ENCODE results near the gene RAET1G. TPM values are rescaled to one million over a fixed set of nuclear protein-coding genes. Genes with fewer than 3 reads are reported as not detected.
"Not testable (repeated sequence)": the region's sequence is repeated elsewhere in the genome, so short reads cannot be mapped to it uniquely, and the experiment has no call there.

The RAET1G gene
- total and polyA plus RNA-seq, 2 experiments from 2014 or later: 8.9 to 15.8 TPM

DNA sequence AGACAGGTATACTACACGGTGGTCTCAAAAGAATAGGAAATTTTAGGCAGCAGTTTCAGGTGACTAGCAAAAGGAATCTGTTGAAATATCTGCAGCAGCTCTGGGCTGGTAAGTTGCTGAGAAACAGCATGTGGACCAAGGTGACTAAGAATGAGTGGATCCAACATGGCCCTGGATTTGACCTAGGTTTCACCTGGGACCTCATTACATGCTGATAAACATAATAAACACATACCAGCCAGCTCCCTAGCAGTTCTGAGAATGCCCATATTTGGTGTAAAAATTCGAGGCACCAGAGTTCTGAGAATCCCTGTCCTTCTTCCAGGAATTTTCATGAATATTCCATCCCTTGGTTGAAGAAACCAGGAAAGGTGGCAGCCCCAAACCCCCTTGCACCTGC, 30.5 kb upstream of the RAET1G start:
- H4K20me1 ChIP-seq (ENCODE audit: insufficient read depth); H3K9ac ChIP-seq; in situ Hi-C loops (cut with MboI); H3K4me2 ChIP-seq (ENCODE audit: unreplicated experiment); H3K4me1 ChIP-seq (ENCODE audit: insufficient read depth); H3K36me3 ChIP-seq (ENCODE audit: low read depth); H3K9me2 ChIP-seq (ENCODE audit: insufficient read depth); H2AFZ ChIP-seq; H3K27ac ChIP-seq; H3K79me2 ChIP-seq (ENCODE audit: insufficient read depth); H3F3A ChIP-seq (ENCODE audit: insufficient read depth); DNase-seq; H3K9me3 ChIP-seq (ENCODE audit: low read depth); H3K4me3 ChIP-seq: not testable (repeated sequence)
- peaks cover 46% of the 10 kb centered on the region for H3K27me3 ChIP-seq (replicated peaks; ENCODE audit: insufficient read depth)
- 19 to 21% methylated on average over 2 of the region's 2 CpGs for WGBS, 2 experiments (ENCODE audit: low coverage in 1 of 2, low lambda C conversion rate in 2 of 2, missing lambda C conversion rate in 2 of 2)

DNA sequence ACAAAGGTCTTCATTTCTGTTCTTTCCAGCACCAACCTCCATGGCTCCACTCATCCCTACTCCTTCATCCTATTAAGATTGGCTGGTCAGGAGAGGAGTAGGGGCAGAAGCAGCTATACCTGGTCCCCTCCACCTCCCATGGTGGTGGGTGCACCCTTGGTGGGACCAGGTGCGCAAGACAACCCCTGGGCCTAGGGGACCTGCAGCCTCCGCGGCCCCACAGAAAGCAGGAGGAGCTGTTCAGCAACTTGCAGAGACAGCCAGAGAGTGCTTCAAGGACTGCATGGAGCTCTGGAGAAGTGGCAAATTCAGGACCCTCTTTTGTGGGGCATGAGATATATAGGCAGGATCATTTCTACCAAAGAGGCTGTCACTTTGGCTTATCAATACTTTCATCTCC, 28.7 kb upstream of the RAET1G start:
- no peak for TF ChIP-seq EZH2 (IDR thresholded peaks at IDR 0.05; ENCODE audit: insufficient read depth, poor library complexity, severe bottlenecking)
- Histone ChIP-seq H3K4me3 (no peak overlapping the region), H3K27ac (no peak overlapping the region), H2AFZ (no peak overlapping the region), H3K36me3 (ENCODE audit: low read depth) (no peaks in the 10 kb centered on the region), H3F3A (ENCODE audit: insufficient read depth) (no peaks in the 10 kb centered on the region), H3K27me3 (replicated peaks; ENCODE audit: insufficient read depth) (peaks cover 31% of the 10 kb centered on the region), H3K9ac (no peak overlapping the region), H3K4me2 (ENCODE audit: unreplicated experiment) (no peak overlapping the region), H3K9me2 (ENCODE audit: insufficient read depth) (no peaks in the 10 kb centered on the region), H3K79me2 (ENCODE audit: insufficient read depth) (no peaks in the 10 kb centered on the region), H4K20me1 (ENCODE audit: insufficient read depth) (no peaks in the 10 kb centered on the region), H3K4me1 (ENCODE audit: insufficient read depth) (no peaks in the 10 kb centered on the region), H3K9me3 (ENCODE audit: low read depth) (no peaks in the 10 kb centered on the region)
- 96 to 97% methylated on average over 3 of the region's 3 CpGs for WGBS, 2 experiments (ENCODE audit: low coverage in 1 of 2, low lambda C conversion rate in 2 of 2, missing lambda C conversion rate in 2 of 2)
- no peak for DNase-seq
- in situ Hi-C loops (cut with MboI): no loop called here

DNA sequence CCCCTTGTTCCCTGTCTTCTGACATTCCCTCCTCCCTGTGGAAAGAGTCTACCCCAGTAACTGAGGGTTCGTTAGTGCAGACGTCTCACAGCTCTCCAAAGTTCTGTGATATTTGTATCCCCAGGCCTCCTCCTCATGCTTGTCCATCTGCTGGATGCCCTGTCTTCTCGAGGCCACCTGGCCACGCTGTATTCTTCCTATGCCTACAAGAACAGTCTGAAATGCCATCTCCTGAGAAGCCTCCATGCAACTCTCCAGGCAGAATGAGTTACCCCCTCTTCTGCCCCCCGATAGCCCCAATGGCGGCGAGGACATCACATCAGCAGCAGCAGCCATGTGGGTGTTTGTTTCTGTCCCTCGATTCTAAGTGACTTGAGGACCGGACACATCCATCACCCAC, 28.2 kb upstream of the RAET1G start:
- no peaks in the 10 kb centered on the region for H3K4me1 ChIP-seq (ENCODE audit: insufficient read depth)
- peaks cover 27% of the 10 kb centered on the region for H3K27me3 ChIP-seq (replicated peaks; ENCODE audit: insufficient read depth)
- H2AFZ ChIP-seq: no peak overlapping the region
- no peak overlapping the region for H3K4me3 ChIP-seq
- H3K9me2 ChIP-seq (ENCODE audit: insufficient read depth): no peaks in the 10 kb centered on the region
- no peaks in the 10 kb centered on the region for H3K79me2 ChIP-seq (ENCODE audit: insufficient read depth)
- DNase-seq: no peak
- no peaks in the 10 kb centered on the region for H3K9me3 ChIP-seq (ENCODE audit: low read depth)
- H3K27ac ChIP-seq: no peak overlapping the region
- no peak overlapping the region for H3K4me2 ChIP-seq (ENCODE audit: unreplicated experiment)
- no peaks in the 10 kb centered on the region for H4K20me1 ChIP-seq (ENCODE audit: insufficient read depth)
- in situ Hi-C loops (cut with MboI): no loop called here
- 80 to 81% methylated on average over 9 of the region's 9 CpGs for WGBS, 2 experiments (ENCODE audit: low coverage in 1 of 2, low lambda C conversion rate in 2 of 2, missing lambda C conversion rate in 2 of 2)
- TF ChIP-seq EZH2 (IDR thresholded peaks at IDR 0.05; ENCODE audit: insufficient read depth, poor library complexity, severe bottlenecking) (no peak), EZH2phosphoT487 (IDR thresholded peaks at IDR 0.05; ENCODE audit: insufficient read depth, low read depth) (no peak)
- H3K36me3 ChIP-seq (ENCODE audit: low read depth): no peaks in the 10 kb centered on the region
- H3F3A ChIP-seq (ENCODE audit: insufficient read depth): no peaks in the 10 kb centered on the region
- no peak overlapping the region for H3K9ac ChIP-seq

DNA sequence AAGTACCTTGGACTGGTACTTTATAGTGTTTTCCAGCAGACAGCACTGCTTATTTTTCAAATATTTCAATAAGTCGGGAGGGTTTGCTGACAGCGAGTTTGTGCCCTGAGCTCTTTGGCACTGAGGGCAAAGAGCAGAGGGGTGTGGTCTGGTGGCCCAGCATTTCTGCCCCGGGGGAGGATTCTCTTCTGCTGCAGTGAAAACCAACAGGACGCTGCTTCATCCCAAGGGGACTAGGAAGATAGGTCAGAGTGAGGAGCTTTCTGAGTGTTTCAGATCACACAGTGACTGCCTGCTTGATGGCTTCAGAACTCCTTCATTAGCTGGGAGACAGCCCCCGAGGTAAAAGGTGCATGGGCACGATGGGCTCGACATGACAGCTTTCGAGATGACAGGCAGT, 27.5 kb upstream of the RAET1G start:
- no peak overlapping the region for H2AFZ ChIP-seq
- no peaks in the 10 kb centered on the region for H4K20me1 ChIP-seq (ENCODE audit: insufficient read depth)
- H3K4me2 ChIP-seq (ENCODE audit: unreplicated experiment): no peak overlapping the region
- no peaks in the 10 kb centered on the region for H3K79me2 ChIP-seq (ENCODE audit: insufficient read depth)
- peaks cover 20% of the 10 kb centered on the region for H3K27me3 ChIP-seq (replicated peaks; ENCODE audit: insufficient read depth)
- H3K36me3 ChIP-seq (ENCODE audit: low read depth): no peaks in the 10 kb centered on the region
- no peak for TF ChIP-seq EZH2 (IDR thresholded peaks at IDR 0.05; ENCODE audit: insufficient read depth, poor library complexity, severe bottlenecking)
- no peak for TF ChIP-seq EZH2phosphoT487 (IDR thresholded peaks at IDR 0.05; ENCODE audit: insufficient read depth, low read depth)
- in situ Hi-C loops (cut with MboI): no loop called here
- H3K9me3 ChIP-seq (ENCODE audit: low read depth): no peaks in the 10 kb centered on the region
- no peak for DNase-seq
- WGBS, 2 experiments (ENCODE audit: low coverage in 1 of 2, low lambda C conversion rate in 2 of 2, missing lambda C conversion rate in 2 of 2): 57 to 64% methylated on average over 8 of the region's 8 CpGs
- H3K4me3 ChIP-seq: no peak overlapping the region
- H3F3A ChIP-seq (ENCODE audit: insufficient read depth): no peaks in the 10 kb centered on the region
- no peak overlapping the region for H3K27ac ChIP-seq
- H3K9me2 ChIP-seq (ENCODE audit: insufficient read depth): no peaks in the 10 kb centered on the region
- no peaks in the 10 kb centered on the region for H3K4me1 ChIP-seq (ENCODE audit: insufficient read depth)
- no peak overlapping the region for H3K9ac ChIP-seq

DNA sequence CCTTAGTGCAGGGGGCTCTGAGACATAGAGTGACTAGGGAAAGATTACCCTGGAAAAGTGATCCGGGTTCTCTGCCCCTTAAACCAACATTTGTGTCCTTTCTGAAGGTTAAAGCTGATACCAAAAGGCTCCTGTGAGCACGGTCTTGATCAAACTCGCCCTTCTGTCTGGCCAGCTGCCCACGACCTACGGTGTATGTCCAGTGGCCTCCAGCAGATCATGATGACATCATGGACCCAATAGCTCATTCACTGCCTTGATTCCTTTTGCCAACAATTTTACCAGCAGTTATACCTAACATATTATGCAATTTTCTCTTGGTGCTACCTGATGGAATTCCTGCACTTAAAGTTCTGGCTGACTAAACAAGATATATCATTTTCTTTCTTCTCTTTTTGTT, 25.7 kb upstream of the RAET1G start:
- Histone ChIP-seq H3K9me2 (ENCODE audit: insufficient read depth) (no peaks in the 10 kb centered on the region), H3F3A (ENCODE audit: insufficient read depth) (no peaks in the 10 kb centered on the region), H2AFZ (no peak overlapping the region), H3K4me3 (no peak overlapping the region), H3K9ac (no peak overlapping the region), H3K27ac (no peak overlapping the region), H3K4me2 (ENCODE audit: unreplicated experiment) (no peak overlapping the region), H4K20me1 (ENCODE audit: insufficient read depth) (no peaks in the 10 kb centered on the region), H3K79me2 (ENCODE audit: insufficient read depth) (no peaks in the 10 kb centered on the region), H3K9me3 (ENCODE audit: low read depth) (no peaks in the 10 kb centered on the region), H3K4me1 (ENCODE audit: insufficient read depth) (no peaks in the 10 kb centered on the region), H3K27me3 (replicated peaks; ENCODE audit: insufficient read depth) (peaks cover 15% of the 10 kb centered on the region; the same call in 1 of the 2 replicates), H3K36me3 (ENCODE audit: low read depth) (no peaks in the 10 kb centered on the region)
- TF ChIP-seq EZH2phosphoT487 (IDR thresholded peaks at IDR 0.05; ENCODE audit: insufficient read depth, low read depth) (no peak), EZH2 (IDR thresholded peaks at IDR 0.05; ENCODE audit: insufficient read depth, poor library complexity, severe bottlenecking) (no peak)
- DNase-seq: no peak
- in situ Hi-C loops (cut with MboI): no loop called here
- WGBS, 2 experiments (ENCODE audit: low coverage in 1 of 2, low lambda C conversion rate in 2 of 2, missing lambda C conversion rate in 2 of 2): 83 to 88% methylated on average over 5 of the region's 5 CpGs
